NCI-H748 (cell line): ENCODE measurements around the gene FTCD.
"Not testable (repeated sequence)": the region's sequence is repeated elsewhere in the genome, so short reads cannot be mapped to it uniquely, and the experiment has no call there.

ENCODE experiments used
- DNase-seq: peaks from one replicate; lab custom pipeline; 2025; ENCODE audit not compliant: unreplicated experiment; lab: John Stamatoyannopoulos, UW

Gene FTCD

GRCh38 chr21:46171996-46172862 is 16.9 kb upstream of the FTCD start:
- no peak for DNase-seq

GRCh38 chr21:46171585-46171984 is 16.2 kb upstream of the FTCD start:
- no peak for DNase-seq

- DNase-seq: not testable (repeated sequence)
These were observed 15.2 kb upstream of the FTCD start for GRCh38 chr21:46170436-46171193.

- DNase-seq: peak; percentile 47
These were observed 13.4 kb upstream of the FTCD start for GRCh38 chr21:46168659-46169386.

- DNase-seq: no peak
These were observed 12.9 kb upstream of the FTCD start for GRCh38 chr21:46168238-46168637.

GRCh38 chr21:46165098-46165497 is 9.7 kb upstream of the FTCD start:
- DNase-seq: no peak

GRCh38 chr21:46163380-46163779 is 8.0 kb upstream of the FTCD start:
- no peak for DNase-seq

- DNase-seq: no peak
These were observed 6.5 kb upstream of the FTCD start for GRCh38 chr21:46161633-46162592.

- DNase-seq: no peak
These were observed 5.7 kb upstream of the FTCD start for GRCh38 chr21:46160907-46161632.

- no peak for DNase-seq
These were observed 5.2 kb upstream of the FTCD start for GRCh38 chr21:46160657-46160906.

- no peak for DNase-seq
These were observed 4.7 kb upstream of the FTCD start for GRCh38 chr21:46159841-46160656.

- no peak for DNase-seq
These were observed 4.0 kb upstream of the FTCD start for GRCh38 chr21:46159390-46159789.

- DNase-seq: no peak
These were observed 3.4 kb upstream of the FTCD start for GRCh38 chr21:46158666-46159300.

- DNase-seq: no peak
These were observed 2.6 kb upstream of the FTCD start for GRCh38 chr21:46157987-46158451.

- no peak for DNase-seq
These were observed 2.1 kb upstream of the FTCD start for GRCh38 chr21:46157396-46157986.

- DNase-seq: no peak
These were observed 1.3 kb upstream of the FTCD start for GRCh38 chr21:46156678-46157077.

- DNase-seq: no peak
These were observed 933 bp upstream of the FTCD start for GRCh38 chr21:46156378-46156645.

- DNase-seq: no peak
These were observed 345 bp downstream of the FTCD start for GRCh38 chr21:46154955-46155513.
